ENCODE results near the gene RBM20. TPM values are rescaled to one million over a fixed set of nuclear protein-coding genes. Genes with fewer than 3 reads are reported as not detected.

Gene RBM20
- total and polyA plus RNA-seq, 2 of the 13 experiments (the other 11 are each of a cell fraction or from before 2014, with no cell fraction given): 0.02 to 0.22 TPM

DNA sequence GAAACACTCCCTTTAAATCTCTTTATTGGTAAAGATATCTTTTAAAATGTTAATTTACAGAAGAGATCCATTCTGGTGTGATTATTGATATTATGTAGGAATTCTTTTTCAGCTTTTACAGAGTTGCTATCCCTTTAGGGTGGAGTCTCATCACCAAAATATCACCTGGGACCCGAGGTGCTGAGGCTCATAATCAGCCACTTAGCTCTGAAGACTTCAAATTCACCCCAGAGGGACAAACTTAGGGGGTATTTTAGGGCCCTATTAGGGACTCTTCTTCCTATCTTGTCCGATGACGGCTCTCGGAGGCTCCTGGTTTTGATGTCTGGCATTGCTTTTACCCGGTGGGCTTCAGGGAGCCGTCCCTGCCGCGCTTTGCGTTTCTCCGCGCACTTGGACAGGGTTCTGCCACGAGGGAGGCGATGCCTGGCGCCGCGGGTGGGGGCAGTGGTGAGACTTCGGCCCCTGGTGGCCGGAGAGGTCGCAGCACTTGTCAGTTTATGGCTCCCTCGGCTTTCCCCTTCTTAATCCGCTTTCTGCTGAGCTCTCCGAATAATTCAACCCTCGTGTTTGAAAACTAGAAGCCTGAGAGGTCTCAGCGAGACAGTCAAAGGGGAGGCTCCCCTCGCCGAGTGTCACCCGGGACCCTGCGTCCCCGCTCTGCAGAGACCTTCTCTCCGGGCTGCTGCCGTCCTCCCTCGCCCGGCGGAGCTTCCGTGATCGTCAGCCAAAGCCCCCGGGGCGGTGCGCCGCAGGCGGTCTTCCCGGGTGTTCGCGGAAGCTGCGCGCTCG, 27.8 kb downstream of the RBM20 start (continued):
- TF ChIP-seq, protein P1, sequence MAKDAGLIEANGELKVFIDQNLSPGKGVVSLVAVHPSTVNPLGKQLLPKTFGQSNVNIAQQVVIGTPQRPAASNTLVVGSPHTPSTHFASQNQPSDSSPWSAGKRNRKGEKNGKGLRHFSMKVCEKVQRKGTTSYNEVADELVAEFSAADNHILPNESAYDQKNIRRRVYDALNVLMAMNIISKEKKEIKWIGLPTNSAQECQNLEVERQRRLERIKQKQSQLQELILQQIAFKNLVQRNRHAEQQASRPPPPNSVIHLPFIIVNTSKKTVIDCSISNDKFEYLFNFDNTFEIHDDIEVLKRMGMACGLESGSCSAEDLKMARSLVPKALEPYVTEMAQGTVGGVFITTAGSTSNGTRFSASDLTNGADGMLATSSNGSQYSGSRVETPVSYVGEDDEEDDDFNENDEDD (CRISPR knock-in tag; IDR thresholded peaks at IDR 0.05; ENCODE audit: borderline replicate concordance): peak; percentile 46; the same call in 1 of the 2 replicates
- no peak for TF ChIP-seq ZNF709 (CRISPR knock-in tag; IDR thresholded peaks at IDR 0.05)
- TF ChIP-seq NCOA1 (CRISPR knock-in tag; IDR thresholded peaks at IDR 0.05): no peak
- TF ChIP-seq HOXD1 (CRISPR knock-in tag; IDR thresholded peaks at IDR 0.05): no peak
- TF ChIP-seq ZNF720 (CRISPR knock-in tag; IDR thresholded peaks at IDR 0.05): no peak
- TF ChIP-seq, protein P2, sequence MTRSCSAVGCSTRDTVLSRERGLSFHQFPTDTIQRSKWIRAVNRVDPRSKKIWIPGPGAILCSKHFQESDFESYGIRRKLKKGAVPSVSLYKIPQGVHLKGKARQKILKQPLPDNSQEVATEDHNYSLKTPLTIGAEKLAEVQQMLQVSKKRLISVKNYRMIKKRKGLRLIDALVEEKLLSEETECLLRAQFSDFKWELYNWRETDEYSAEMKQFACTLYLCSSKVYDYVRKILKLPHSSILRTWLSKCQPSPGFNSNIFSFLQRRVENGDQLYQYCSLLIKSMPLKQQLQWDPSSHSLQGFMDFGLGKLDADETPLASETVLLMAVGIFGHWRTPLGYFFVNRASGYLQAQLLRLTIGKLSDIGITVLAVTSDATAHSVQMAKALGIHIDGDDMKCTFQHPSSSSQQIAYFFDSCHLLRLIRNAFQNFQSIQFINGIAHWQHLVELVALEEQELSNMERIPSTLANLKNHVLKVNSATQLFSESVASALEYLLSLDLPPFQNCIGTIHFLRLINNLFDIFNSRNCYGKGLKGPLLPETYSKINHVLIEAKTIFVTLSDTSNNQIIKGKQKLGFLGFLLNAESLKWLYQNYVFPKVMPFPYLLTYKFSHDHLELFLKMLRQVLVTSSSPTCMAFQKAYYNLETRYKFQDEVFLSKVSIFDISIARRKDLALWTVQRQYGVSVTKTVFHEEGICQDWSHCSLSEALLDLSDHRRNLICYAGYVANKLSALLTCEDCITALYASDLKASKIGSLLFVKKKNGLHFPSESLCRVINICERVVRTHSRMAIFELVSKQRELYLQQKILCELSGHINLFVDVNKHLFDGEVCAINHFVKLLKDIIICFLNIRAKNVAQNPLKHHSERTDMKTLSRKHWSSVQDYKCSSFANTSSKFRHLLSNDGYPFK (CRISPR knock-in tag; IDR thresholded peaks at IDR 0.05; ENCODE audit: borderline replicate concordance): peak; percentile 35; the same call in 1 of the 2 replicates
- no peak for TF ChIP-seq ZNF207 (IDR thresholded peaks at IDR 0.05; ENCODE audit: borderline replicate concordance)
- TF ChIP-seq, protein P3, sequence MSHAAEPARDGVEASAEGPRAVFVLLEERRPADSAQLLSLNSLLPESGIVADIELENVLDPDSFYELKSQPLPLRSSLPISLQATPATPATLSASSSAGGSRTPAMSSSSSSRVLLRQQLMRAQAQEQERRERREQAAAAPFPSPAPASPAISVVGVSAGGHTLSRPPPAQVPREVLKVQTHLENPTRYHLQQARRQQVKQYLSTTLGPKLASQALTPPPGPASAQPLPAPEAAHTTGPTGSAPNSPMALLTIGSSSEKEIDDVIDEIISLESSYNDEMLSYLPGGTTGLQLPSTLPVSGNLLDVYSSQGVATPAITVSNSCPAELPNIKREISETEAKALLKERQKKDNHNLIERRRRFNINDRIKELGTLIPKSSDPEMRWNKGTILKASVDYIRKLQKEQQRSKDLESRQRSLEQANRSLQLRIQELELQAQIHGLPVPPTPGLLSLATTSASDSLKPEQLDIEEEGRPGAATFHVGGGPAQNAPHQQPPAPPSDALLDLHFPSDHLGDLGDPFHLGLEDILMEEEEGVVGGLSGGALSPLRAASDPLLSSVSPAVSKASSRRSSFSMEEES (CRISPR knock-in tag; IDR thresholded peaks at IDR 0.05): no peak
- 0 out of 2 replicates have a peak, but pooled peaks have one; percentile 17 for TF ChIP-seq POGZ (CRISPR knock-in tag; IDR thresholded peaks at IDR 0.05)
- TF ChIP-seq, protein P4, sequence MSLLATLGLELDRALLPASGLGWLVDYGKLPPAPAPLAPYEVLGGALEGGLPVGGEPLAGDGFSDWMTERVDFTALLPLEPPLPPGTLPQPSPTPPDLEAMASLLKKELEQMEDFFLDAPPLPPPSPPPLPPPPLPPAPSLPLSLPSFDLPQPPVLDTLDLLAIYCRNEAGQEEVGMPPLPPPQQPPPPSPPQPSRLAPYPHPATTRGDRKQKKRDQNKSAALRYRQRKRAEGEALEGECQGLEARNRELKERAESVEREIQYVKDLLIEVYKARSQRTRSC (CRISPR knock-in tag; IDR thresholded peaks at IDR 0.05; ENCODE audit: low read depth): no peak
- no peak for TF ChIP-seq SNRNP70 (IDR thresholded peaks at IDR 0.05; ENCODE audit: low read depth, low read length)
- TF ChIP-seq ZNF652 (CRISPR knock-in tag; IDR thresholded peaks at IDR 0.05; ENCODE audit: borderline replicate concordance, low read depth): no peak
- TF ChIP-seq TBX2 (CRISPR knock-in tag; IDR thresholded peaks at IDR 0.05; ENCODE audit: borderline replicate concordance): peak; percentile 46; the same call in 1 of the 2 replicates
- TF ChIP-seq ZFX (CRISPR knock-in tag; IDR thresholded peaks at IDR 0.05; ENCODE audit: low read depth): no peak
- no peak for TF ChIP-seq RBAK (CRISPR knock-in tag; IDR thresholded peaks at IDR 0.05)
- no peak for TF ChIP-seq MXD4 (CRISPR knock-in tag; IDR thresholded peaks at IDR 0.05)
- no peak for TF ChIP-seq LCORL (IDR thresholded peaks at IDR 0.05)
- 0 out of 2 replicates have a peak, but pooled peaks have one; percentile 17 for TF ChIP-seq LCORL (CRISPR knock-in tag; IDR thresholded peaks at IDR 0.05)
- TF ChIP-seq DMAP1 (CRISPR knock-in tag; IDR thresholded peaks at IDR 0.05): peak; percentile 57; the same call in 1 of the 2 replicates
- TF ChIP-seq, protein P5, sequence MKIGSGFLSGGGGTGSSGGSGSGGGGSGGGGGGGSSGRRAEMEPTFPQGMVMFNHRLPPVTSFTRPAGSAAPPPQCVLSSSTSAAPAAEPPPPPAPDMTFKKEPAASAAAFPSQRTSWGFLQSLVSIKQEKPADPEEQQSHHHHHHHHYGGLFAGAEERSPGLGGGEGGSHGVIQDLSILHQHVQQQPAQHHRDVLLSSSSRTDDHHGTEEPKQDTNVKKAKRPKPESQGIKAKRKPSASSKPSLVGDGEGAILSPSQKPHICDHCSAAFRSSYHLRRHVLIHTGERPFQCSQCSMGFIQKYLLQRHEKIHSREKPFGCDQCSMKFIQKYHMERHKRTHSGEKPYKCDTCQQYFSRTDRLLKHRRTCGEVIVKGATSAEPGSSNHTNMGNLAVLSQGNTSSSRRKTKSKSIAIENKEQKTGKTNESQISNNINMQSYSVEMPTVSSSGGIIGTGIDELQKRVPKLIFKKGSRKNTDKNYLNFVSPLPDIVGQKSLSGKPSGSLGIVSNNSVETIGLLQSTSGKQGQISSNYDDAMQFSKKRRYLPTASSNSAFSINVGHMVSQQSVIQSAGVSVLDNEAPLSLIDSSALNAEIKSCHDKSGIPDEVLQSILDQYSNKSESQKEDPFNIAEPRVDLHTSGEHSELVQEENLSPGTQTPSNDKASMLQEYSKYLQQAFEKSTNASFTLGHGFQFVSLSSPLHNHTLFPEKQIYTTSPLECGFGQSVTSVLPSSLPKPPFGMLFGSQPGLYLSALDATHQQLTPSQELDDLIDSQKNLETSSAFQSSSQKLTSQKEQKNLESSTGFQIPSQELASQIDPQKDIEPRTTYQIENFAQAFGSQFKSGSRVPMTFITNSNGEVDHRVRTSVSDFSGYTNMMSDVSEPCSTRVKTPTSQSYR (CRISPR knock-in tag; IDR thresholded peaks at IDR 0.05; ENCODE audit: borderline replicate concordance): no peak
- no peak for TF ChIP-seq GPN1 (CRISPR knock-in tag; IDR thresholded peaks at IDR 0.05; ENCODE audit: borderline replicate concordance)
